GM10266 (cell line): ENCODE measurements around the gene FAM177A1.
"Not testable (repeated sequence)": the region's sequence is repeated elsewhere in the genome, so short reads cannot be mapped to it uniquely, and the experiment has no call there.

Experiments
- DNase-seq: peaks from one replicate; pipeline ENCODE4 v3.0.0; 2012; ENCODE audit errors: extremely low spot score
- CTCF ChIP-seq: IDR thresholded peaks from 2 replicates; pipeline ENCODE4 v1.5.1; 2012; ENCODE audit warnings: mild to moderate bottlenecking, low read depth; ENCODE audit not compliant: control insufficient read depth, insufficient read depth; ENCODE audit errors: missing control alignments

Gene FAM177A1

DNA sequence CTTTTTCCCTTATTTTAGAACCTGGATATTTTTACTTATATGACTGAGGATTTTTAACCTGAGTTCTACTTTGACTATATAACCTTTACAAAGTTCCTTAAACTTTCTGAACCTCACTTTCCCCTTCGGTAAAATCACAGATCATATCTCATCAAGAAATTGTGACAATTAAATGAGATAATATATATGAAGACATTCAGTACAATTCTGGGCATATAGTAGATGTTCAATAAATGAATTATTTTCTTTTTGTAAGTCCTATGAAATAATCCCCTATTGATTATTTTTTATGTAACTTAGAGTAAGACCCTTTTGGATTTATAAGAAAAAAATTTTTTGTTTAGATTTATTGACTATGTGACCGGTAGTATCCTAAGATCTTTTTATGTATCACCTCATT, 17.6 kb upstream of the FAM177A1 start:
- no peak for DNase-seq
- no peak for TF ChIP-seq CTCF

- no peak for DNase-seq
- no peak for TF ChIP-seq CTCF
Observed at GRCh38 chr14:35032562-35032961, 13.5 kb upstream of the FAM177A1 start.

DNA sequence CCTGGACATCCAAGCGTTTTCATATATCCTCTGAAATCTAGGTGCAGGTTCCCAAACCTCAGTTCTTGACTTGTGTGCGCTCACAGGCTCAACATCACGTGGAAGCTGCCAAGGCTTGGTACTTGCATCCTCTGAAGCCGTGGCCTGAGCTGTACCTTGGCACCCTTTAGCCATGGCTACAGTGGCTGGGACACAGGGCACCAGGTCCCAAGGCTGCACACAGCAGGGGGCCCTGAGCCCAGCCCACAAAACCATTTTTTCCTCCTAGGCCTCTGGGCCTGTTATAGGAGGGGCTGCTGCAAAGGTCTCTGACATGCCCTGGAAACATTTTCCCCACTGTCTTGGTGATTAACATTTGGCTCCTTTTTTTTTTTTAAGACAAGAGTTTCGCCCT, 11.6 kb upstream of the FAM177A1 start:
- TF ChIP-seq CTCF: no peak
- no peak for DNase-seq

DNA sequence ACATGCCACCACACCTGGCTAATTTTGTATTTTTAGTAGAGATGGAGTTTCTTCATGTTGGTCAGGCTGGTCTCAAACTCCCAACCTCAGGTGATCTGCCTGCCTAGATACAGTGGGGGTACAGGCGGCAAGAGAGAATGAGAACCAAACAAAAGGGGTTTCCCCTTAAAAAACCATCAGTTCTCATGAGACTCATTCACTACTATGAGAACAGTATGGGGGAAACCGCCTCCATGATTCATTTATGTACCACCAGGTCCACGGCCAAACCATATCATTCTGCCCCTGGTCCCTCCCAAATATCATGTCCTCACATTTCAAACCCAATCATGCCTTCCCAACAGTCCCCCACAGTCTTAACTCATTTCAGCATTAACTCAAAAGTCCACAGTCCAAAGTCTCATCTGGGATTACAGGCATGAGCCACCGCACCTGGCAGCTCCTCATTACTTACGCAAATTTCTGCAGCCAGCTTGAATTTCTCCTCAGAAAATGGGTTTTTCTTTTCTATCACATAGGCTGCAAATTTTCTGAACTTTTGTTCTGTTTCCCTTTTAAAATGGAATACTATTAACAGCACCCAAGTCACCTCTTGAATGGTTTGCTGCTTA, 11.0 kb upstream of the FAM177A1 start:
- not testable (repeated sequence) for DNase-seq

- not testable (repeated sequence) for DNase-seq
Observed at GRCh38 chr14:35038312-35038711, 7.8 kb upstream of the FAM177A1 start.

- DNase-seq: no peak
- no peak for TF ChIP-seq CTCF
Observed at GRCh38 chr14:35042632-35043031, 3.4 kb upstream of the FAM177A1 start.

GRCh38 chr14:35043046-35043445, 3.0 kb upstream of the FAM177A1 start:
- no peak for TF ChIP-seq CTCF
- DNase-seq: no peak

- peak; percentile 23 for DNase-seq
- no peak for TF ChIP-seq CTCF
Observed at GRCh38 chr14:35044939-35045797, 904 bp upstream of the FAM177A1 start.
